Stomach (tissue), 9 donors: ENCODE results near the gene LCN2. TPM values are rescaled to one million over a fixed set of nuclear protein-coding genes. Genes with fewer than 3 reads are reported as not detected.

ENCODE experiments used
- DNase-seq, 2 donors: peaks; one replicate each; pipeline versions ENCODE4 v3.0.0 to v3.0.0-alpha.2; 2013 to 2019
- H3K27ac ChIP-seq, 5 donors: fragments of 200-600 bp in 4 of 5; sonication (generic) in 4 of 5; one replicate each; pipeline ENCODE4 v1.5.1; 2013 to 2019; ENCODE audit warnings: mild to moderate bottlenecking in 1 of 5, moderate library complexity in 1 of 5
- H3K27me3 ChIP-seq, 3 donors: fragments of 200-600 bp; sonication (generic); one replicate each; pipeline ENCODE4 v1.5.1; 2017 to 2019; ENCODE audit warnings: mixed run types in 1 of 3
- H3K36me3 ChIP-seq, 4 donors: fragments of 200-600 bp; sonication (generic); 1 replicate in 3 of 4; 2 replicates in 1 of 4; pipeline ENCODE4 v1.5.1; 2016 to 2019
- H3K4me1 ChIP-seq, 4 donors: fragments of 200-600 bp; sonication (generic); one replicate each; pipeline ENCODE4 v1.5.1; 2016 to 2019
- H3K4me3 ChIP-seq, 4 donors: fragments of 200-600 bp; sonication (generic) in 3 of 4; one replicate each; pipeline ENCODE4 v1.5.1; 2016 to 2019; ENCODE audit warnings: mild to moderate bottlenecking in 1 of 4
- H3K9me3 ChIP-seq, 4 donors: fragments of 200-600 bp; sonication (generic); one replicate each; pipeline ENCODE4 v1.5.1; 2016 to 2019
- CTCF ChIP-seq, 7 experiments: fragments of 450-650 bp in 4 of 7; fragments of 200-600 bp in 3 of 7; sonication (generic) in 3 of 7; IDR thresholded peaks; one replicate each; pipeline ENCODE4 v1.5.1; 2016 to 2019; ENCODE audit warnings: antibody characterized with exemption in 7 of 7, control low read depth in 2 of 7, mild to moderate bottlenecking in 1 of 7
- EP300 ChIP-seq: sonication (generic); formaldehyde crosslinking; IDR thresholded peaks from one replicate; pipeline ENCODE4 v1.6.1; 2017; ENCODE audit warnings: antibody characterized with exemption
- POLR2A ChIP-seq, 4 donors: fragments of 450-650 bp; IDR thresholded peaks; one replicate each; pipeline ENCODE4 v1.6.1; 2016; ENCODE audit warnings: antibody characterized with exemption in 4 of 4, control low read depth in 2 of 4, mild to moderate bottlenecking in 1 of 4, moderate library complexity in 1 of 4
- POLR2AphosphoS5 ChIP-seq, 3 donors: sonication (generic); formaldehyde crosslinking; IDR thresholded peaks; one replicate each; pipeline ENCODE4 v1.6.1; 2016; ENCODE audit warnings: antibody characterized with exemption in 3 of 3
- WGBS, 5 donors: extraction: QIAGEN DNeasy Blood & Tissue Kit in 3 of 5; methylation state at CpG; one replicate each; pipeline versions ENCODE4 v1.1.5 to v1.1.7; 2013 to 2018; 5-methylcytosine and 5-hydroxymethylcytosine counted together
- intact Hi-C: fragments of 100-400 bp; cut with DNase I; formaldehyde crosslinking; loops from one replicate; pipeline ENCODE4 v1.15.1; 2023; ENCODE audit warnings: low total_unique reads
- polyA plus RNA-seq, 3 donors: library from polyadenylated mRNA; stranded (reverse); fragments of 200-250 nt; gene quantifications; one replicate each; pipeline ENCODE4 v1.2.3, GENCODE V29; 2013
- total RNA-seq, 5 donors: library from RNA; depleted of rRNA; stranded (reverse); fragments of >200 nt; gene quantifications; one replicate each; pipeline versions ENCODE4 v1.1.0 to v1.2.3, GENCODE V29; 2014 to 2016
- donor health status: healthy with polysubstance abuse.
- donor health status: Bipolar disorder and iron deficiency.
- donor health status: healthy.

Gene LCN2
- total and polyA plus RNA-seq, 8 donors = 10.8 to 922 (median 383) TPM; not detected in 1

GRCh38 chr9:128185979-128186965 lies 37.0 kb downstream of the LCN2 start:
- TF ChIP-seq POLR2AphosphoS5 (IDR thresholded peaks at IDR 0.05) (no peak), POLR2A (IDR thresholded peaks at IDR 0.05) (no peak)

GRCh38 chr9:128187361-128187760 lies 38.1 kb downstream of the LCN2 start:
- DNase-seq = no peak
- 93 to 100% (median 96%) methylated on average over 2 of the region's 2 CpGs for WGBS, 5 donors
- intact Hi-C loops = no loop called here
- H3K36me3 ChIP-seq = peaks cover 20 to 68% (median 66%) of the 10 kb centered on the region in 4 donors
- no peak overlapping the region for H3K4me3 ChIP-seq
- no peaks in the 10 kb centered on the region for H3K9me3 ChIP-seq
- no peak for TF ChIP-seq POLR2A (IDR thresholded peaks at IDR 0.05)
- no peak for TF ChIP-seq POLR2AphosphoS5 (IDR thresholded peaks at IDR 0.05)
- TF ChIP-seq CTCF (IDR thresholded peaks at IDR 0.05) = no peak
- no peak for TF ChIP-seq EP300
- H3K27me3 ChIP-seq = no peaks in the 10 kb centered on the region
- no peak overlapping the region for H3K27ac ChIP-seq
- peaks cover 10 to 25% (median 20%) of the 10 kb centered on the region in 4 donors for H3K4me1 ChIP-seq

More at GRCh38 chr9:128185979-128186965, 37.0 kb downstream of the LCN2 start:
- Histone ChIP-seq H3K9me3 (no peaks in the 10 kb centered on the region), H3K4me1 (peaks cover 10 to 19% (median 14%) of the 10 kb centered on the region in 4 donors), H3K36me3 (peaks cover 20 to 70% (median 67%) of the 10 kb centered on the region in 4 donors), H3K4me3 (no peak overlapping the region), H3K27ac (no peak overlapping the region), H3K27me3 (no peaks in the 10 kb centered on the region)
- 90 to 99% (median 94%) methylated on average over 11 of the region's 11 CpGs for WGBS, 5 donors
- intact Hi-C loops = no loop called here
- DNase-seq = no peak

GRCh38 chr9:128188209-128188608 lies 39.0 kb downstream of the LCN2 start:
- TF ChIP-seq POLR2AphosphoS5 (IDR thresholded peaks at IDR 0.05) (no peak), CTCF (IDR thresholded peaks at IDR 0.05) (no peak), EP300 (no peak), POLR2A (IDR thresholded peaks at IDR 0.05) (no peak)
- no peak for DNase-seq
- WGBS, 5 donors = 50 to 67% (median 59%) methylated on average over 1 of the region's 1 CpG
- H3K27ac ChIP-seq = no peak overlapping the region
- no peaks in the 10 kb centered on the region for H3K27me3 ChIP-seq
- intact Hi-C loops = no loop called here
- no peak overlapping the region for H3K4me3 ChIP-seq
- H3K36me3 ChIP-seq = peaks cover 17 to 60% (median 58%) of the 10 kb centered on the region in 4 donors
- H3K4me1 ChIP-seq = peaks cover 19 to 34% (median 28%) of the 10 kb centered on the region in 4 donors
- H3K9me3 ChIP-seq = no peaks in the 10 kb centered on the region

GRCh38 chr9:128190013-128190412 lies 40.8 kb downstream of the LCN2 start:
- no peak for TF ChIP-seq CTCF (IDR thresholded peaks at IDR 0.05)
- TF ChIP-seq POLR2AphosphoS5 (IDR thresholded peaks at IDR 0.05) = no peak
- TF ChIP-seq EP300 = no peak
- no peak for TF ChIP-seq POLR2A (IDR thresholded peaks at IDR 0.05)

More at GRCh38 chr9:128190013-128190412, 40.8 kb downstream of the LCN2 start:
- Histone ChIP-seq H3K27me3 (no peaks in the 10 kb centered on the region), H3K36me3 (peaks cover 9 to 43% (median 40%) of the 10 kb centered on the region in 4 donors), H3K4me3 (peak overlapping the region in 2 of 4 donors; percentile 66 to 76), H3K4me1 (peaks cover 20 to 40% (median 30%) of the 10 kb centered on the region in 4 donors), H3K9me3 (no peaks in the 10 kb centered on the region), H3K27ac (no peak overlapping the region)
- intact Hi-C loops = no loop called here
- no peak for DNase-seq
- WGBS, 5 donors = 75 to 87% (median 80%) methylated on average over 2 of the region's 2 CpGs
